Measurements from ENCODE around the gene SPRED2.

The SPRED2 gene

GRCh38 chr2:65293376-65293775 lies 139.0 kb downstream of the SPRED2 start:
- no peak for DNase-seq (ENCODE audit: low read depth)
- no peak overlapping the region for H3K4me3 ChIP-seq (ENCODE audit: low read length)
- TF ChIP-seq CTCF (conservative IDR thresholded peaks at IDR 0.05; ENCODE audit: low read depth, low read length): no peak

DNA sequence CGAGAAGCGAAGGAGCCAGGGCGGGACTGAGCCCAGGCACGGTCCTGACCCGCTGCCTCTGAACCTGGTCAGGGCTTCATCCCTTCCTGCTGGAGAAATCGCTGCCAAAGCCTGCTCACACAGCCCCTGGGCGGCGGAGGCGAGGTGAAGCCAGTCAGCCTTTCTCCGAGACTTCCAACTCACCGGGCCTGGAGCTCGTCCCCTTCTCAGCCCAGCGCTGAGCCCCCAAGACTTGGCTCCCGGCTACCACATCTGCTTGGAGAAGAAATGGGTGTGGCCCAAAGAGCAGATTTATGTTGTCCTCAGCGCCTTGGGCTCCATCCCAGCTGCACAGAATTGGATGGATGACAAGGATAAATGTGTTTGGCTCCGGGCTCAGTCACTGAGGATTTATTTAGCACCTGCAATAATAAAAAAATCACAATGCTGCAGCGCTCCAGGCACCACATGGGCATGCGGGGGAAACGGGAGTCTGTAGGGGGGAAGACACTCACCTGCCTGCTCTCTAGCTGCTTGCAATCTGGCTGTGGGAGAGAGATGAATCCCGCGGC lies 139.9 kb downstream of the SPRED2 start:
- no peak overlapping the region for H3K4me3 ChIP-seq (ENCODE audit: low read length)
- DNase-seq (ENCODE audit: low read depth): no peak
- TF ChIP-seq CTCF (conservative IDR thresholded peaks at IDR 0.05; ENCODE audit: low read depth, low read length): no peak

GRCh38 chr2:65292106-65292400 lies 140.3 kb downstream of the SPRED2 start:
- H3K4me3 ChIP-seq (ENCODE audit: low read length): no peak overlapping the region
- DNase-seq (ENCODE audit: low read depth): no peak
- no peak for TF ChIP-seq CTCF (conservative IDR thresholded peaks at IDR 0.05; ENCODE audit: low read depth, low read length)

DNA sequence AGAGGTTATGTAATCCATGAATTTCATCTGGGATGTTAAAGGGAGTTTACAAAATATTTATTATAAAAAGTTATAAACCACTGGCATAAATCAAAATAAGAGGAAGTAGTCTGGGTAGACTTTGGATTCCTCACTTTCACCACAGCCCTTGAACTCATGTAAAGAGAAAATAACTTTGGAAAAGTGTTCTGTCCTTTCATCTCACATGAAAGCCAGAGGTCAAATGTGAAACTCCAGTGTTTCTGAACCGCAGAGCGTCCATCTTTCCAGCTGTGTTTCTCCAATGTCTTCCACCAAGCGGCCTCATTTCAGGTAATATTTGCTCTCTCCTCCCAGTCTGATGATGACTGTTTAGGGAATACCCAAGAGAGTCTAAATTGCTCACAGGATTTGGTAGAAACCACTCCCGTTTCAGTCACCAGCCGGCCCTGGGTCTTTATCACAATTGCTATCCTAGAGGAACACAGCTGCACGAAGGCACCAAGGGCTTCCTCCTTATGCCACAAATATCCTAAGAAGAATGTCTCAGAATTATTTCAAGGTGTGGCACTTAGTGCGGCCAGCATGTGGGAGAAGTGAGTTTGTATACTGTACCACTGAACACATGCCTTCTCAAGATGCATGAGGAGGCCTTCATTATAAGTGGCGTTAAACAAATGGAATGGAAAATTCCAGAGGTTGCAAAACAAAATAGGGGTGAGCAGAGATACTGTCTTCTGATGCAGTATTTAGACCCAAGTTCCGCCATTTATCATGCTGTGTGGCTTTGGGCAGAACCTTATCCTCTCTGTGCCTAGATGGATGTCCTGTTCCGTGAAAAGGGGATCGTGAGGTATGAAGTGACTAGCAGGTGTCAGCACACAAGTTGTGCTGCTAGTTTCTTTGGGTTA lies 140.9 kb downstream of the SPRED2 start:
- no peak for TF ChIP-seq CTCF (conservative IDR thresholded peaks at IDR 0.05; ENCODE audit: low read depth, low read length)
- H3K4me3 ChIP-seq (ENCODE audit: low read length): no peak overlapping the region
- no peak for DNase-seq (ENCODE audit: low read depth)

- no peak for TF ChIP-seq CTCF (conservative IDR thresholded peaks at IDR 0.05; ENCODE audit: low read depth, low read length)
- no peak for DNase-seq (ENCODE audit: low read depth)
- no peak overlapping the region for H3K4me3 ChIP-seq (ENCODE audit: low read length)
Measured at GRCh38 chr2:65287364-65287763, 145.0 kb downstream of the SPRED2 start.

GRCh38 chr2:65282477-65283053 lies 149.8 kb downstream of the SPRED2 start:
- no peak for DNase-seq (ENCODE audit: low read depth)
- H3K4me3 ChIP-seq (ENCODE audit: low read length): no peak overlapping the region
- TF ChIP-seq CTCF (conservative IDR thresholded peaks at IDR 0.05; ENCODE audit: low read depth, low read length): no peak

Data from retinal pigment epithelial cell (primary cell).